ENCODE data around the gene DHRSX.

GRCh38 chrX:2542826-2543521 is 42.2 kb upstream of the DHRSX start:
- TF ChIP-seq ZSCAN23 (tag by site-specific recombination; IDR thresholded peaks at IDR 0.05) (no peak), ZNF138 (tag by site-specific recombination; IDR thresholded peaks at IDR 0.05; ENCODE audit: borderline replicate concordance) (no peak), ZNF76 (tag by site-specific recombination; IDR thresholded peaks at IDR 0.05; ENCODE audit: borderline replicate concordance, low read depth) (no peak), CTCF (tag by site-specific recombination; IDR thresholded peaks at IDR 0.05) (no peak), ZBTB11 (tag by site-specific recombination; conservative IDR thresholded peaks at IDR 0.05; ENCODE audit: low read depth) (peak; percentile 81), ZBTB26 (tag by site-specific recombination; optimal IDR thresholded peaks at IDR 0.05) (no peak), ZNF585B (tag by site-specific recombination; IDR thresholded peaks at IDR 0.05) (no peak), ZNF629 (tag by site-specific recombination; IDR thresholded peaks at IDR 0.05) (0 out of 2 replicates have a peak, but pooled peaks have one; percentile 27), HOXA7 (CRISPR knock-in tag; IDR thresholded peaks at IDR 0.05; ENCODE audit: borderline replicate concordance) (no peak), ZBTB10 (tag by site-specific recombination; IDR thresholded peaks at IDR 0.05) (no peak)

Data from HEK293 (cell line).